ENCODE results near the gene SESN2. TPM values are rescaled to one million over a fixed set of nuclear protein-coding genes. Genes with fewer than 3 reads are reported as not detected.

Gene SESN2
- total RNA-seq, 1 experiment from 2014 or later, result 19.3 TPM

DNA sequence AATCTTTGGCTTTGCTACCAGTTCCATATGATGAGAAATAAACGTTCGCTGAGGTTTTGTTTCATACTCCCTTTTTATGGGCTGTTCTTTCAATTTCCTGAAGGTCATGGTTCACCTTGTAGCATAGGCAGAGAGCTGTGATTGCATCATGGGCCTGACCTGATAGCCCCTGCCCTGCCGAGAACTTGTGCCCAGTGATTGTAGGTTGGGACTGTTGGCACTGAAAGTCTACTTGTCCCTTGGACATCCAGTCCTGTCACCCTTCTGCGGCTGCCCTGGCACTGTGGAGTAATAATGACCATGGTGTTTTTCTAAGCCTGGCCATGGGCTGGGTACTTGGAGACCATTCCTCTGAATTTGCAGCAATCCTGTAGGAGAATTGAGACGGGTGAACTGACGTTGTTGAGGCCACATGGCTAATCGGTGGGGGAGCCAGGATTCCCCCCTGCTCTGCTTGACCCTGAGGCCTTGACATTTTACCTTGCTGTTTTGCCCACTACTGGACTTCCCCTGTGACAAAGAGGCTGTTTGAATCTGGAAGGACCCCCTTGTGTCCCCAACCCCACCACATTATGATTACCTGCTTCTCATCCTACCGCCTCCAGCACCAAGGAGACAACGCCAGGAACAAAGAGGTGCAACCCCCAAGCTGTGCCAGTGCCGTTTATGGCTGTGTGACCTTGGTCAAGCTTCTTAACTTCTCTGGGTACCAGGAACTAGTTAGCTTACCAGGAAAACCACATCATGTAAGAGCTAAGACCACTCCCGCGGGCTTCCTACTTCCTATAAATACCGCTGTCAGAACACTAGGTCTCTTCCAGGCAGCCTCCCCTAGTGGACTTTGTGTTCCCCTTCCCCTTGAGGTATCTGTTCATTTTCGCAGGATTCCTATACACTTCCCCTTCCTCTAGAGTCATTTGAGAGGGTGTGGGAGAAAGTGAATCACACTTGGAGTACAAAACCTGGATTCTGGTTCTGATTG is 23.4 kb downstream of the SESN2 start:
- DNase-seq (ENCODE audit: low spot score), result no peak

DNA sequence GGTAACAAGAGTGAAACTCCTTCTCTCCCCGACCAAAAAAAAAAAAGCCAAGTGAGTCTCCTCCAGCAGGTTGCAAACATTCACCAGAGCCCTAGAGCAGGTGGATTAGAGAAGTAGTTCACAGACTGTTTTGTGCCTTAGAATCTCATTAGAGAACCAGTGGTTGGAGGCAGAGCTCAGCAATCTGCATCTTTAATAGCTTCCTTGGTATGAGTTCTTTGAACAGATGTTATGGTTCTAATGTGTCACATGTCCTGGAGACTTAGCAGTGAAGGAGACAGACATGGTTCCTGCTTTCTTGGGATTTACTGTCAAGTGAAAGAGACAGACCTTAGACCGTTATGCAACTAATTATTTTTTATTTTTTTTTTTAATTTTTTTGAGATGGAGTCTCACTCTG is 26.8 kb downstream of the SESN2 start:
- DNase-seq (ENCODE audit: low spot score), result no peak

DNA sequence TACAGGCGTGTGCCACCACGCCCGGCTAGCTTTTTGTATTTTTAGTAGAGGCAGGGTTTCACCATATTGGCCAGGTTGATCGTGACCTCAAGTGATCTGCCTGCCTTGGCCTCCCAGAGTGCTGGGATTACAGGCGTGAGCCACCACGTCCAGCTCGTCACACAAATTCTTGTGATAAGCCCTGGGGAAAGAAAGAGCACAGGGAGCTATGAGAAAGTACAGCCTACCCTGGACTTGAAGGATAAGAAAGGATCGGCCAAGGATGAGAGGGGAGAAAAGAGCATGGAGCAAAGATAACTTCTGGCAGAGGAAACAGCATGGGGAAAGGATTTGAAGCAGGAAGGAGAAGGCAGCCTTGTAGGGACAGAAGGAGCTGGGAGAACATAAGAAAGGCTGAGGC is 29.2 kb downstream of the SESN2 start:
- DNase-seq (ENCODE audit: low spot score), result no peak

DNA sequence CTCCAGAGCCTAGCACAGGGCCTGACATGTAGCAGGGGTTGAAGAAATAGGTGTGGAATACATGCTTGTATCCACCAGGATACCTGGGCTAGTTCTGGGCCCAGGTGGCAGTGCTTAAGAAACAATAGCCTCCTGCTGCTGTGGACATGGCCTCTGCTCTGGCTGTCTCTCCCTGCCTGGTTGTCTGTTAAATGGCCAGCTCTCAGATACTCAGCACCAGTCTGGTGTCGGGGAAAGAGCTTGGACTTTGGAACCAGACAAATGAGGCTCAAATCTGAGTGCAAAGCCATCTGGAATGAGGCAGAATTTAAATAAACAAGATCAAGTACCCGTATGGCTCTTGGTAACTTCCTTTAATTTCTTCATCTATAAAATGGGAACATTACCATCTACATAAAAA is 31.5 kb downstream of the SESN2 start:
- DNase-seq (ENCODE audit: low spot score), result peak; percentile 19

DNA sequence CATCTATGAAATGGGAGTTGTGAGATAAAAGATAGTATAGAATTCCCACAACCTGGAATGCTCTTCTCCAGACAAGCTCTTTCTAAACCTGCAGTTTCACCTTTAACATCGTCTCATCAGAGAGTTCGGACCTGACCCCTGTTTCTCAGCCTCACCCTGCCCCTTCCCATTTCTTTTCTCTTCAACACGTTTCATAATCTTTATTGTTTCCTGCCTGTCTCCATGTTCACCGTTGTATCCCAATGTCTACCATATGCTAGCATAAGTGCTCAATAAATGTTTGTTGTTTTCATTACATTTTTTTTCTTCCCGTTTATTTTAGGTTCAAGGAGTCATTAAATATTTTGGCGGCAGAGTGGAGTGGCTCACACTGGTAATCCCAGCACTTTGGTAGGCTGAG is 32.4 kb downstream of the SESN2 start:
- DNase-seq (ENCODE audit: low spot score), result no peak

DNA sequence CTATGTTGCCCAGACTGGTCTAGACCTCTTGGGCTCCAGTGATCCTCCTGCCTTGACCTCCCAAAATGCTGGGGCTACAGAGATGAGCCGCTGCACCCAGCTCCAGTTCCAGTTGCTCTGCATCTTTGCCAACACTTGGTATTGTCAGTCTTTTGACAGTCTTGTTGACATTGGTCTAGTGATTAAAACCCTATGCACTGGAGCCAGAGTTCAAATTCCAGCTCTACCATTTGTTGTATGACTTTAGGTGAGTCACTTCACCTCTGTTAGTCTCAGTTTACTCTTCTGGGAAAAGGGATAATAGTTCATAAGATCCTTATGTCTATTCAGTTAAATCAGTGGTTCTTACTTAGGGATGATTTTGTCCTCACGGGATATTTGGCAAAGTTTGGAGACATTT is 36.6 kb downstream of the SESN2 start:
- DNase-seq (ENCODE audit: low spot score), result no peak

DNA sequence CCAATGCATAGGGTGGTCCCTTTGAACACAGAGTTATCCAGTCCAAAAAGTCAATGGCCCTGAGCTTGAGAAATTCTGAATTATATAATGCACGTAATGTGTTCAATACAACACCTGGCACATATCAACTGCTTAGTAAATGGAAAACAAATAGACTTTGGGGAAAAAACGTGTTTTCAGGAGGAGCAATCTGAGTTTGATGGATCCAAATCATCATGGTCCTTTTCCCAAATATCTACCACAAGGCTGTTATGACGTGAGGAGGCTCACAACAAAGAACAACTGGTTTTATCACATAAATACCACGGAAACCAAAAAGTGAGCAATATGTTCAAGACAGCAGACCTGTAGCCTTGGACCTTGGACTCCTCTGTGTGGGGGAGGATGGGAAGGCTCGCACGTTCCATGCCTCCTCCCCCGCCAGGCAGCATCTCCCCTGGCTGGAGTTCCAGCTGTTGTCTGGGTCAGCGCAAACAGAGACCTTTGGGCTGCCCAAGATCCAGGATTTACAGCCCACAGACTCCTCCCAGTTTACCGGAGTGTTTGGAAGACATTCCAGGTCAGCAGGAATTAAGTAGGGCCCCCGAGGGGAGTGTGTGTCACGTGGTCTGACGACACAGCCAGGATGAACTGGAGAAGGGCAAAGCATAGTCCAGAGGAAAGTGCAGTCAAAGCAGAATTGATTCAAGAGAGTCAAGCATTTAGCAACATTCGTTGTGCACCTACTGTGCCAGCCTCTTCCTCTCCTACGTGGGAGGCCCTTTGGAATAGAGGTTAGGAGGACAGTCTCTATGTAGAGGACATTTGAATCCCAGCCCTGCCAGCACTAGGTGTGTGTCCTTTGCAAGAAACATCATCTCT is 37.3 kb downstream of the SESN2 start:
- peak; percentile 54 for DNase-seq (ENCODE audit: low spot score)

DNA sequence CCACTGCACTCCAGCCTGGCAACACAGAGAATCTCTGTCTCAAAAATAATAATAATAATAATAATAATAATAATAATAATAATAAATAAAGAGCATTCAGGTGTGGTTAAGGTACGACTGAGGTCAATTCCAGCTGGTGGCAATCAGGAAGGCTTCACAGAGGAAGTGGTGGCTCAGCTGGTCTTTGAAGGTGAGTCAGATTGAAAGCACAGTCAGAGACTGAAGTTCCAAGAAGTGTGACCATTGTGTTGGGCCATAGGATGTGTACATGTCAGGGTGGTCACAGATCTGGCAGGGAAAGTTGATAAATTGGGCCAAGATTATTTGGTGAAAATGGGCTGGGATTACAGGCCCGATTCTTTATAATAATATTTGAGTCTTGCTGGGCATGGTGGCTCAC is 38.5 kb downstream of the SESN2 start:
- DNase-seq (ENCODE audit: low spot score), result no peak

DNA sequence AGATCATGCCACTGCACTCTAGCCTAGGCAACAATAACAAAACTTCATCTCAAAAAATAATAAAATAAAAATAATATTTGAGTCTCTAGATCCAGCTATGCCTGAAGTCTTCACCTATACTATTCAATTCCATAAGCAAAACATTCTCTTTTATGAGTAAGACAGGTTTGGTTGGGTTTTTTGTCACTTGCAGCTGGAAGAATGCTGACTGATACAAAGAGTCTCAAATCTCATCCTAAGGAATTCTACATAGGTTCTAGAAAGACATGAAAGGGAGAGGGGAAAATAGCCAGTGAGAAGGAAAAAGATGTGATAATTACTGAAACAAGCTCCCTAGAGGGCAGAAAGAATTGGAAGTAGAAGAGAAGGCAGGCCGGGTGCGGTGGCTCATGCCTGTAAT is 39.1 kb downstream of the SESN2 start:
- no peak for DNase-seq (ENCODE audit: low spot score)

DNA sequence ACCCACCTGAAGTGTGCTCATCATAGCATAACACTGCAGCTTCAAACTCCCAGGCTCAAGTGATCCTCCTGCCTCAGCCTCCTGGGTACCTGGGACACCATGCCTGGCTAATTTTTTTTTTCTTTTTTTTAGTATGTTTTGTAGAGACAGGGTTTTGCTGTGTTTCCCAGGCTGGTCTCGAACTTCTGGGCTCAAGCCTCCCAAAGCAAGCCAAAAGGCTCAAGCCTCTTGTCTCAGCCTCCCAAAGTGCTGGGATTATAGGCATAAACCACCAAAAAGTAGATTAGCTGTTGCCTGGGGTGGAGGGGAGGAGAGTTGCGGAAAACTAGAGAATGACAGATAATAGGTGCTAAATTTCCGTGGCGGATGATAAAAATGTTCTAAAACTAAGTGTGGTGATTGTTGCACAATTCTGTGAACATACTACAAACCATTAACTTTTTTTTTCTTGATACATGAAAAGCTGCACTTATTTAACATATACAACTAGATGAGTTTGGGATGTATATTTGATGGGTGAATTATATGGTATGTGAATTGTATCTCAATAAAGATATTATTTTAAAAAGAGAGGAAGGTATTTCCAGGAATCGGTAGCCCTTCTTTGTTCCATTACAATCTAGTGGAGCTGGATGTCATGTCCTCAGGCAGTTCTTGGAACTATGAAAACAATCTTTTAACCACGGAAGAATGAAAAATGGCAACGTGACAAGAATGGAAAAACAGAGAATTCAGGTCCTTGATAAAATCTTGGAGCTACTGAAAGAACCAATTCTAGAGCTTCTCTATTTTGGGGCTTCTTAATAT is 42.3 kb downstream of the SESN2 start:
- no peak for DNase-seq (ENCODE audit: low spot score)

DNA sequence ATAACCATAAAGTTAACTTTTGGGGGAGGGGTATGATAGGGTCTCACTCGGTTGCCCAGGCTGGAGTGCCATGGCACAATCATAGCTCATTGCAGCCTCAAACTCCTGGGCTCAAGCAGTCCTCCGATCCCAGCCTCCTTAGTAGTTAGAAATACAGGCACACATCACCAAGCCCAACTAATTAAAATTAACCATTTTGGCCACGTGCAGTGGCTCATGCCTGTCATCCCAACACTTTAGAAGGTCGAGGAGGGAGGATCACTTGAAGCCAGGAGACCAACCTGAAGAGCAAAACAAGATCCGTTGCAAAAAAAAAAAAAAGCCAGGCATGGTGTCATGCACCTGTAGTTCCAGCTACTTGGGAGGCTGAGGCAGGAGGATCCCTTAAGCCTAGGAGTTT is 42.9 kb downstream of the SESN2 start:
- no peak for DNase-seq (ENCODE audit: low spot score)

DNA sequence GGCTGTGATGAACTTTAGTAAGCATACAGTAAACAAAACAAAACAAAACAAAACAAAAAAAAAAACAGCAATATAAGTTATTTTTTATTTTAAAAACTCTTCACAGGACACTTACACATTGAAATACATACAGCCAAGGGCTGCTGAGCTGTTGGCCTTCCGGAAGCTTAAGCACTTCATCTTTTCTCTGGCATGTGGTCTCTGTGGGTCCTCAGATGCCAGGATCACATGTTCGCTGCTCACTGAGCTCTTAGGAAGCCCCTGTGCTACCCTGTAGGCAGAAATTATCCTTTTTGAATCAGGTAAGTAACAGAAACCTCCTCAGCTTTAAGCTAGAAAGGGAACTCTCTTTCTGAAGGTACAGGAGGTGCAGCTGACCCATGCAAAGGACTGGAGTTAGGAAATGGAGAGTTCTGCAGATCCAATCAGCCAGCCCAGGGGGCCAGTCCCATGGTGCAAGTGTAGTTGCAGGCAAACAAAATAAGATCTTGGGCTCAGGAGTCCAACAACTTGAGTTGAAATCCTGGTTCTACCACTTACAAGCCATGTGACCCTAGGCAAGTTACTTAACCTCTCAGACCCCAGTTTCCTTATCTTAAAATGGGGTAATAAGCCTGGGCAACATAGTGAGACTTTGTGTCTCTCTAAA is 47.1 kb downstream of the SESN2 start:
- no peak for DNase-seq (ENCODE audit: low spot score)

DNA sequence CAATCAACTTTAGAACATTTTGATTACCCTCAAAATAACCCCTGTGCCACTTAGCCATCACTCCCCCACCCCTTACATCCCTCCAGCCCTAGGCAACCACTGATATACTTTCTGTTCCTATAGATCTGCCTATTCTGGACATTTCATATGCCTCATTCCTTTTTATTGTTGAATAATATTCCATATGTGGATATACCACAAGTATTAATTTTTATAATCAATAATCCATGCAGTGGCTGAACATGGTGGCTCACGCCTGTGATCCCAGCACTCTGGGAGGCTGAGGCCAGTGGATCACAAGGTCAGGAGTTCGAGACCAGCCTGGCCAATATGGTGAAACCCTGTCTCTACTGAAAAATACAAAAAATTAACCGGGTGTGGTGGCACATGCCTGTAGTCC is 49.4 kb downstream of the SESN2 start:
- no peak for DNase-seq (ENCODE audit: low spot score)

DNA sequence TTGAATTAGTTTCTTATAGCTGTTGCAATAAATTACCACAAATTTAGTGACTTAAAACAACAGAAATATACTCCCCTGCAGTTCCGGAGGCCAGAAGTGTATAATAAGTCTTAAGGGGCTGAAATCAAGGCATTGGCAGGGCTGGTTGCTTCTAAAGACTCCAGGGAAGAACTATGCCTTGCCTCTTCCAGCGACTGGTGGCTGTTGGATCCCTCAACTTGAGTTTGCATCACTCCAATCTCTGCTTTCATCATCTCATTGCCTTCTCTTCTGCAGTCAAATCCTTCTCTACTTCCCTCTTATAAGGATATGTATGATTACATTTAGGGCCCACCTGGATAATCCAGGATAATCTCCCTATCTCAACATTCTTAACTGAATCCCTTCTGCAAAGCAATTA is 50.4 kb downstream of the SESN2 start:
- no peak for DNase-seq (ENCODE audit: low spot score)

DNA sequence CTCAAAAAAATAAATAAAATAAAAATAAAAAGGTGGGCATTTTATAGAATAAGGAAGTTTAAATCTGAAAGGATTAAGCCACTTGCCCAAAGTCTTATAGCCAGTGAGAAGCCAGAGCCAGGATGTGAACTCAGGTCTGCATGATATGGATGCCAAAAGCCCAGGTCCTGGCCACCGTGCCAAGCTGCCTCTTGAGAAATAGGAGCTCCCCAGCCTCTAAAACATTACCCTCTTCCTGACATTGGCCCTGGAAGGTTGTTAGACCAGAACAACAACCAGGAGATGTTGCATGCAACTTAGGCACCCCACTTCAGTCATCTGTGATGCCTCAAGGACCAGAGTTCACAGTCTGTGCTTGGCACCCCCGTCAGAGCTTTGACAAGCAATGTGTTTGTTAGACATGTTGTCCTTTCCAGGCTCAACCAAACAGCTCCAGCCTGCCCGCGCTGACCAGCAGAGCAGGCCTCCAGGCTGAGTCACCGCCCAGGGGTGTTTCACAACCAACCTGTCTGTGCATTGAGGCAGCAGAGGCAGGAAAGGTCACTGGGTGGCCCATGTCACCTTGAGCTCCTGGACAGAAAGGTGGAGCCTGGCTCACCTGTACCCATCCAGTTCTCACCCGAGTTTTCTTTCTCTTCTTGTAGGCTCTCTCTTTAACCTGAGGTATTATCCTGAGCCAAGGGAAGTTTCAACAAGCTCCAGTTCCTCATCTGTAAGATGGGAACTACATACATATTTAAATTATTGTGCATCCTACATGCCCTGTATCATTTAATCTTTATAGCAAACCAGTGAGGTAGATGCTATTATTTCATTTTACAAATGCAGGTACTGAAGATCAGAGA is 54.6 kb downstream of the SESN2 start:
- peak; percentile 74 for DNase-seq (ENCODE audit: low spot score)

DNA sequence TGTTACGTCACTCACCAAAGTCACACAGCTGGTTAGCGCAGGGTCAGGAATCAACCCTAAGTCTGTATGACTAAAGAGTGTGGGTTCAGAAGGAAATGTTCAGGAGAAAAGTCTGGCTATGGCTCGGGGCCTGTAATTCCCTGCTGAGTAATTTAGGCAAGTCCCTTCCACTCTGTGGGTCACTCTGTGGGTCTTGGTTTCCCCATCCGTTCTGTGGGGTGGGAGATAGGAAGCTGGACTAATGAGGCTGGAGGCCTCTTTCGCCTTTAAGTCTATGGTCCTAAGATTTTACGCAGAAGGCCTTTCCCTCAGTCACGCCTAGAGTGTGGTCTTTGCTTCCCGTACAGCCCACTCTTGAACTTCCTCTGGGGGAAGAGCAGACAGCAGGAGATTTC is 55.2 kb downstream of the SESN2 start:
- DNase-seq (ENCODE audit: low spot score), result no peak

DNA sequence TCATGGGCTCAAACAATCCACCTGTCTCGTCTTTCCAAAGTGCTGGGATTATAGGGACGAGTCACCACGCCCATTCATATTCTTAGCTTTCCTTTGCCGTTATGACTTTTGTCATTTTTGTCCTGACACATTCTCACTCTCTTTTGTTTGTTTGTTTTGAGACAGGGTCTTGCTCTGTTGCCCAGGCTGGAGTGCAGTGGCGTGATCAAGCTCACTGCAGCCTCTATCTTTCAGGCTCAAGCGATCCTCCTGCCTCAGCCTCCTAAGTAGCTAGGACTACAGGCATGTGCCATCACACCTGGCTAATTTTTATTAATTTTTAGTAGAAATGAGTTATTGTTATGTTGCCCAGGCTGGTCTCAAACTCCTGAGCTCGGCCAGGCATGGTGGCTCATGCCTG is 57.7 kb downstream of the SESN2 start:
- no peak for DNase-seq (ENCODE audit: low spot score)

DNA sequence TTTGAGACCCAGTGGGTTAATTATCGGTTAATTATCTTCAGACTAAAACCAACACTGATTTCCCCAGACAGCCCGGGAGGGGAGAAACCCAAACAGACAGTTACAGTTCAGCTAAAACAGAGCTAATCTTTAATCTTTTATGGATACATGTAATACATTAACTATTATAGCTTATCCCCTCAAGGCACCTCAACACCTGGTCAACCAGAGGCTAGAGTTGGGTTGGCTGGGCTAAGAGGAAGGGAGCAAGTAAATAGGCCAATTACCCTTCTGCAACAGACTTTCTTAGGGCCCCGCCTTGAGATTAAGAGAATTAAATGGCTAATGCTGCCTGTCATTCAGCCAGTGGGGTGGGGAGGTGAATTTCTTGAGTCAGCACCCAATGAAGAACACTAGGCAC is 62.9 kb downstream of the SESN2 start:
- peak; percentile 81 for DNase-seq (ENCODE audit: low spot score)

DNA sequence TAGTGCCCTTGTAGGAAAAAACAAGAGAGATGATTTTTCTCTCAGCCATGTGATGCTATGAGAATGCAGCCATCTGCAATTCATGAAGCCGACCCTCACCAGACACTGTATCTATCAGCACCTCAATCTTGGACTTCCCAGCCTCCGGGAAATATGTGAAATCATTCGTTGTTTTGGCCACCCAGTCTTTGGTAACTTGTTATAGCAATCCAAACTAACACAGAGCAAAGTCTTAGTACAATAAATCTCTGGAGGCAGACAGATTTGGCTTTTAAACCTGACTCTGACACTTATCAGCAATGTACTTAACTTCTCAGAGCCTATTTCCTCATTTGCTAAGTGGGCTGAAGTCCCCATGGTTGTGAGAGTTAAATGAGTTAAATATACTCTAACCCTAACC is 64.4 kb downstream of the SESN2 start:
- no peak for DNase-seq (ENCODE audit: low spot score)

DNA sequence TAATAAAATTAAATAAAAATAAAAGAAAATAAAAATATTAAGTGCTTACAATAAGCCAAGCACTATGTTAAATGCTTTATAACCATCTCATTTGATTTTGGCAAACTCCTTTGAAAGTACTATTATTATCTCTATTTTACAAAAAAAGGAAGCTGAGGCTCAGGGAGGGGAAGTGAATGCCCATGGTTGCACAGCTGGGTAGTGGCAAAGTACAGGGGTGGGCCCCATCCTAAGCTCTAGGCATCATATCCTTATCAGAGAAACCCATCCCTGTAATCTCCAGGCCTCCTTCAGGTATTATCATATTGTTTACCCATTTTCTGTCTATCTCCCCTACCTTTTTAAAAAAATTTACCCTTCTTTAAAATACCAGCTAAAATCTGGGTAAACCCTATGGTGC is 67.2 kb downstream of the SESN2 start:
- DNase-seq (ENCODE audit: low spot score), result no peak
